Measurements from ENCODE around the gene MCF2L2. TPM values are rescaled to one million over a fixed set of nuclear protein-coding genes. Genes with fewer than 3 reads are reported as not detected.

MCF2L2 gene
- polyA plus RNA-seq, 1 experiment = 0.11 TPM

- Histone ChIP-seq H3K36me3 (ENCODE audit: control insufficient read depth, insufficient read depth, low read length) (no peaks in the 10 kb centered on the region), H3K4me3 (ENCODE audit: low read depth, low read length) (no peak overlapping the region), H3K27me3 (ENCODE audit: control insufficient read depth, insufficient read depth, low read length) (peaks cover 3% of the 10 kb centered on the region; the same call in 1 of the 2 replicates)
- TF ChIP-seq CTCF (IDR thresholded peaks at IDR 0.05; ENCODE audit: insufficient read depth, low read depth, low read length) = no peak
- no peak for DNase-seq (ENCODE audit: low read depth)
- ChIA-PET CTCF (interaction anchor here (1.7 kb wide), 1 partner anchor 25 kb away, joined by 3 read pairs; no protein-coding TSS in a partner anchor), POLR2A (no interaction called here)
Measured at GRCh38 chr3:183410759-183411158, 17.7 kb downstream of the MCF2L2 start.

- no peak for TF ChIP-seq CTCF (IDR thresholded peaks at IDR 0.05; ENCODE audit: insufficient read depth, low read depth, low read length)
- ChIA-PET POLR2A (no interaction called here), CTCF (interaction anchor here (1.0 to 1.7 kb wide), 2 partner anchors 8 to 25 kb away, joined by 3 read pairs; no protein-coding TSS in a partner anchor)
- H3K36me3 ChIP-seq (ENCODE audit: control insufficient read depth, insufficient read depth, low read length) = no peaks in the 10 kb centered on the region
- no peak overlapping the region for H3K4me3 ChIP-seq (ENCODE audit: low read depth, low read length)
- H3K27me3 ChIP-seq (ENCODE audit: control insufficient read depth, insufficient read depth, low read length) = peaks cover 3% of the 10 kb centered on the region; the same call in 1 of the 2 replicates
- DNase-seq (ENCODE audit: low read depth) = no peak
Measured at GRCh38 chr3:183410280-183410679, 18.1 kb downstream of the MCF2L2 start.

GRCh38 chr3:183409219-183409618, 19.2 kb downstream of the MCF2L2 start:
- CTCF ChIA-PET = no interaction called here
- H3K36me3 ChIP-seq (ENCODE audit: control insufficient read depth, insufficient read depth, low read length) = no peaks in the 10 kb centered on the region
- TF ChIP-seq CTCF (IDR thresholded peaks at IDR 0.05; ENCODE audit: insufficient read depth, low read depth, low read length) = no peak
- H3K4me3 ChIP-seq (ENCODE audit: low read depth, low read length) = no peak overlapping the region
- H3K27me3 ChIP-seq (ENCODE audit: control insufficient read depth, insufficient read depth, low read length) = peaks cover 3% of the 10 kb centered on the region; the same call in 1 of the 2 replicates
- DNase-seq (ENCODE audit: low read depth) = no peak
- POLR2A ChIA-PET = no interaction called here

- ChIA-PET CTCF (no interaction called here), POLR2A (no interaction called here)
- no peak for TF ChIP-seq CTCF (IDR thresholded peaks at IDR 0.05; ENCODE audit: insufficient read depth, low read depth, low read length)
- no peaks in the 10 kb centered on the region for H3K36me3 ChIP-seq (ENCODE audit: control insufficient read depth, insufficient read depth, low read length)
- no peak for DNase-seq (ENCODE audit: low read depth)
- no peak overlapping the region for H3K4me3 ChIP-seq (ENCODE audit: low read depth, low read length)
- no peaks in the 10 kb centered on the region for H3K27me3 ChIP-seq (ENCODE audit: control insufficient read depth, insufficient read depth, low read length)
Measured at GRCh38 chr3:183401678-183402077, 26.7 kb downstream of the MCF2L2 start.

- H3K27me3 ChIP-seq (ENCODE audit: control insufficient read depth, insufficient read depth, low read length) = no peaks in the 10 kb centered on the region
- DNase-seq (ENCODE audit: low read depth) = no peak
- POLR2A ChIA-PET = no interaction called here
- no peak for TF ChIP-seq CTCF (IDR thresholded peaks at IDR 0.05; ENCODE audit: insufficient read depth, low read depth, low read length)
- H3K4me3 ChIP-seq (ENCODE audit: low read depth, low read length) = no peak overlapping the region
- CTCF ChIA-PET = interaction anchor here (0.8 kb wide), 1 partner anchor 14 kb away, joined by 5 read pairs; no protein-coding TSS in a partner anchor
- H3K36me3 ChIP-seq (ENCODE audit: control insufficient read depth, insufficient read depth, low read length) = no peaks in the 10 kb centered on the region
Measured at GRCh38 chr3:183400352-183400751, 28.1 kb downstream of the MCF2L2 start.

Data from BJ (cell line).